ENCODE results near the gene ADCY2. TPM values are rescaled to one million over a fixed set of nuclear protein-coding genes. Genes with fewer than 3 reads are reported as not detected.

ADCY2 gene
- total and polyA plus RNA-seq, 2 of the 13 experiments (the other 11 are each of a cell fraction or from before 2014, with no cell fraction given), result not detected

GRCh38 chr5:7754997-7755596, 359.2 kb downstream of the ADCY2 start (continued):
- TF ChIP-seq ZBTB4 (CRISPR knock-in tag; IDR thresholded peaks at IDR 0.05; ENCODE audit: borderline replicate concordance) (no peak), ZNF572 (CRISPR knock-in tag; IDR thresholded peaks at IDR 0.05) (no peak), RAD21 (CRISPR knock-in tag; IDR thresholded peaks at IDR 0.05) (peak; percentile 50), ZNF687 (CRISPR knock-in tag; IDR thresholded peaks at IDR 0.05) (peak; percentile 22; the same call in 1 of the 2 replicates), ZNF160 (CRISPR knock-in tag; IDR thresholded peaks at IDR 0.05) (no peak), ZNF331 (CRISPR knock-in tag; IDR thresholded peaks at IDR 0.05) (peak; percentile 36; the same call in 1 of the 2 replicates), KLF12 (CRISPR knock-in tag; IDR thresholded peaks at IDR 0.05; ENCODE audit: borderline replicate concordance) (no peak), SOX6 (IDR thresholded peaks at IDR 0.05) (no peak), SOX6 (CRISPR knock-in tag; IDR thresholded peaks at IDR 0.05) (no peak)
- TF ChIP-seq, protein P1, sequence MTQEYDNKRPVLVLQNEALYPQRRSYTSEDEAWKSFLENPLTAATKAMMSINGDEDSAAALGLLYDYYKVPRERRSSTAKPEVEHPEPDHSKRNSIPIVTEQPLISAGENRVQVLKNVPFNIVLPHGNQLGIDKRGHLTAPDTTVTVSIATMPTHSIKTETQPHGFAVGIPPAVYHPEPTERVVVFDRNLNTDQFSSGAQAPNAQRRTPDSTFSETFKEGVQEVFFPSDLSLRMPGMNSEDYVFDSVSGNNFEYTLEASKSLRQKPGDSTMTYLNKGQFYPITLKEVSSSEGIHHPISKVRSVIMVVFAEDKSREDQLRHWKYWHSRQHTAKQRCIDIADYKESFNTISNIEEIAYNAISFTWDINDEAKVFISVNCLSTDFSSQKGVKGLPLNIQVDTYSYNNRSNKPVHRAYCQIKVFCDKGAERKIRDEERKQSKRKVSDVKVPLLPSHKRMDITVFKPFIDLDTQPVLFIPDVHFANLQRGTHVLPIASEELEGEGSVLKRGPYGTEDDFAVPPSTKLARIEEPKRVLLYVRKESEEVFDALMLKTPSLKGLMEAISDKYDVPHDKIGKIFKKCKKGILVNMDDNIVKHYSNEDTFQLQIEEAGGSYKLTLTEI (CRISPR knock-in tag; conservative IDR thresholded peaks at IDR 0.05), result no peak
- TF ChIP-seq, protein P2, sequence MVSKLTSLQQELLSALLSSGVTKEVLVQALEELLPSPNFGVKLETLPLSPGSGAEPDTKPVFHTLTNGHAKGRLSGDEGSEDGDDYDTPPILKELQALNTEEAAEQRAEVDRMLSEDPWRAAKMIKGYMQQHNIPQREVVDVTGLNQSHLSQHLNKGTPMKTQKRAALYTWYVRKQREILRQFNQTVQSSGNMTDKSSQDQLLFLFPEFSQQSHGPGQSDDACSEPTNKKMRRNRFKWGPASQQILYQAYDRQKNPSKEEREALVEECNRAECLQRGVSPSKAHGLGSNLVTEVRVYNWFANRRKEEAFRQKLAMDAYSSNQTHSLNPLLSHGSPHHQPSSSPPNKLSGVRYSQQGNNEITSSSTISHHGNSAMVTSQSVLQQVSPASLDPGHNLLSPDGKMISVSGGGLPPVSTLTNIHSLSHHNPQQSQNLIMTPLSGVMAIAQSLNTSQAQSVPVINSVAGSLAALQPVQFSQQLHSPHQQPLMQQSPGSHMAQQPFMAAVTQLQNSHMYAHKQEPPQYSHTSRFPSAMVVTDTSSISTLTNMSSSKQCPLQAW (CRISPR knock-in tag; IDR thresholded peaks at IDR 0.05), result peak; percentile 33; the same call in 1 of the 2 replicates
